Umbilical cord (tissue), 2 donors: ENCODE measurements around the gene GREB1L. TPM values are rescaled to one million over a fixed set of nuclear protein-coding genes. Genes with fewer than 3 reads are reported as not detected.
A peak's percentile ranks its signal among the peaks of the same experiment; 100 is the strongest.
"Not testable (repeated sequence)": the region's sequence is repeated elsewhere in the genome, so short reads cannot be mapped to it uniquely, and the experiment has no call there.

Experiments used
- DNase-seq: peaks from one replicate; pipeline ENCODE4 v3.0.0-alpha.2; 2015; ENCODE audit warnings: low spot score
- total RNA-seq: library from RNA; depleted of rRNA; stranded (reverse); fragments of >200 nt; gene quantifications from one replicate; pipeline ENCODE4 v1.2.3, GENCODE V29; 2014; ENCODE audit warnings: low replicate concordance; ENCODE audit not compliant: insufficient read depth

GREB1L gene
- 14.9 TPM for total RNA-seq

GRCh38 chr18:21242141-21242779 is at the start of gene GREB1L:
GREB1L (plus strand) TSS chr18:21242232; CDS start chr18:21383519, 141,287 bp downstream.
- peak; percentile 68 for DNase-seq

- DNase-seq = no peak
Observed at GRCh38 chr18:21192308-21192624, 49.8 kb upstream of the GREB1L start.

GRCh38 chr18:21194871-21195771 is 46.9 kb upstream of the GREB1L start:
- DNase-seq = peak; percentile 50

- no peak for DNase-seq
Observed at GRCh38 chr18:21196426-21196825, 45.6 kb upstream of the GREB1L start.

- DNase-seq = no peak
Observed at GRCh38 chr18:21203126-21203525, 38.9 kb upstream of the GREB1L start.

GRCh38 chr18:21203542-21204241 is 38.3 kb upstream of the GREB1L start:
- no peak for DNase-seq

GRCh38 chr18:21205695-21206094 is 36.3 kb upstream of the GREB1L start:
- DNase-seq = no peak

GRCh38 chr18:21210278-21210677 is 31.8 kb upstream of the GREB1L start:
- no peak for DNase-seq

- no peak for DNase-seq
Observed at GRCh38 chr18:21210784-21211183, 31.2 kb upstream of the GREB1L start.

- not testable (repeated sequence) for DNase-seq
Observed at GRCh38 chr18:21214409-21214808, 27.6 kb upstream of the GREB1L start.

- DNase-seq = peak; percentile 18
Observed at GRCh38 chr18:21215490-21215889, 26.5 kb upstream of the GREB1L start.

- DNase-seq = no peak
Observed at GRCh38 chr18:21218862-21219261, 23.2 kb upstream of the GREB1L start.

GRCh38 chr18:21230436-21230835 is 11.6 kb upstream of the GREB1L start:
- DNase-seq = peak; percentile 38

- peak; percentile 23 for DNase-seq
Observed at GRCh38 chr18:21241301-21242048, 557 bp upstream of the GREB1L start.

GRCh38 chr18:21242780-21243401 is 859 bp downstream of the GREB1L start:
- DNase-seq = peak; percentile 38

- DNase-seq = peak; percentile 59
Observed at GRCh38 chr18:21254576-21254975, 12.5 kb downstream of the GREB1L start.

GRCh38 chr18:21255211-21255610 is 13.2 kb downstream of the GREB1L start:
- no peak for DNase-seq

- DNase-seq = peak; percentile 70
Observed at GRCh38 chr18:21257386-21257785, 15.4 kb downstream of the GREB1L start.

- DNase-seq = no peak
Observed at GRCh38 chr18:21260621-21261020, 18.6 kb downstream of the GREB1L start.

- no peak for DNase-seq
Observed at GRCh38 chr18:21261352-21261751, 19.3 kb downstream of the GREB1L start.

GRCh38 chr18:21262244-21262643 is 20.2 kb downstream of the GREB1L start:
- DNase-seq = no peak
